PFSK-1 (cell line): ENCODE results near the gene CELF4.

ENCODE experiments used
- FOXP2 ChIP-seq: optimal IDR thresholded peaks from 2 replicates; pipeline ENCODE3; 2011; ENCODE audit warnings: borderline replicate concordance, control low read depth, inconsistent platforms; ENCODE audit not compliant: insufficient read depth; ENCODE audit errors: extremely low read length, extremely low read depth
- POLR2AphosphoS5 ChIP-seq: IDR thresholded peaks from 2 replicates; pipeline ENCODE4 v1.6.1; 2012; ENCODE audit warnings: low read depth, mild to moderate bottlenecking, control low read depth, low read length, moderate library complexity

GRCh38 chr18:37199741-37200140, 365.9 kb downstream of the CELF4 start:
- TF ChIP-seq POLR2AphosphoS5 = no peak
- TF ChIP-seq FOXP2 = no peak
